Heart left ventricle (tissue), 16 donors: ENCODE data around the gene NTMT1. TPM values are rescaled to one million over a fixed set of nuclear protein-coding genes. Genes with fewer than 3 reads are reported as not detected.
"Not testable (repeated sequence)": the region's sequence is repeated elsewhere in the genome, so short reads cannot be mapped to it uniquely, and the experiment has no call there.

Source experiments
- ATAC-seq, 4 donors: fragments of 200-7000 bp; cut with Tn5 transposase; one replicate each; pipeline ENCODE4 v1.9.1; 2020 to 2022; ENCODE audit warnings: moderate library complexity in 4 of 4, mild to moderate bottlenecking in 3 of 4, moderate number of reproducible peaks in 1 of 4
- DNase-seq, 5 donors: peaks; one replicate each; pipeline ENCODE4 v3.0.0-alpha.2; 2020
- H3K27ac ChIP-seq, 12 donors: fragments of 200-600 bp; sonication (generic) in 4 of 12; one replicate each; pipeline versions ENCODE4 v1.5.0 to v1.8.0; 2016 to 2022; ENCODE audit warnings: mild to moderate bottlenecking in 2 of 12
- H3K27me3 ChIP-seq, 9 donors: fragments of 200-600 bp; sonication (generic) in 2 of 9; one replicate each; pipeline versions ENCODE4 v1.5.1 to v1.8.0; 2016 to 2022; ENCODE audit warnings: mild to moderate bottlenecking in 3 of 9
- H3K36me3 ChIP-seq, 9 donors: fragments of 200-600 bp; sonication (generic) in 2 of 9; one replicate each; pipeline versions ENCODE4 v1.5.0 to v1.8.0; 2018 to 2022; ENCODE audit warnings: mild to moderate bottlenecking in 2 of 9
- H3K4me1 ChIP-seq, 12 donors: fragments of 200-600 bp; sonication (generic) in 4 of 12; one replicate each; pipeline versions ENCODE4 v1.5.0 to v1.8.0; 2016 to 2022; ENCODE audit warnings: mild to moderate bottlenecking in 3 of 12
- H3K4me3 ChIP-seq, 12 donors: fragments of 200-600 bp; sonication (generic) in 4 of 12; one replicate each; pipeline versions ENCODE4 v1.5.0 to v1.8.0; 2017 to 2022; ENCODE audit warnings: mild to moderate bottlenecking in 9 of 12, moderate library complexity in 4 of 12
- H3K9me3 ChIP-seq, 12 donors: fragments of 200-600 bp; sonication (generic) in 4 of 12; one replicate each; pipeline versions ENCODE4 v1.5.0 to v1.8.0; 2016 to 2022; ENCODE audit warnings: mild to moderate bottlenecking in 1 of 12
- POLR2A ChIP-seq, 2 donors: fragments of 450-650 bp; IDR thresholded peaks; one replicate each; pipeline ENCODE4 v1.6.1; 2017; ENCODE audit warnings: antibody characterized with exemption in 2 of 2, mild to moderate bottlenecking in 2 of 2, moderate library complexity in 2 of 2
- WGBS, 4 donors: extraction: QIAGEN DNeasy Blood & Tissue Kit in 2 of 4; methylation state at CpG; one replicate each; pipeline versions ENCODE4 v1.1.5 to v1.1.7; 2013 to 2018; 5-methylcytosine and 5-hydroxymethylcytosine counted together
- intact Hi-C, 10 donors: fragments of 100-400 bp; cut with DNase I; formaldehyde crosslinking; loops; one replicate each; pipeline versions ENCODE4 v1.11.1 to v1.14.2; 2022
- polyA plus RNA-seq, 2 donors: library from polyadenylated mRNA; stranded (reverse); fragments of 200-250 nt; gene quantifications; one replicate each; pipeline ENCODE4 v1.2.3, GENCODE V29; 2013
- total RNA-seq, 9 donors: library from RNA; depleted of rRNA in 2 of 9; stranded (reverse); fragments of >200 nt in 2 of 9; fragmentation: NEBNext Ultra II Directional in 3 of 9; extraction: Animal tissue kit (Norgen Biotek cat#: 25700) in 3 of 9; gene quantifications; one replicate each; pipeline versions ENCODE4 v1.1.0 to v1.2.4, GENCODE V29; 2016 to 2023
- TF ChIP-seq, protein P1 (sequence below), 12 donors: fragments of 200-600 bp; sonication (generic) in 4 of 12; IDR thresholded peaks; one replicate each; pipeline versions ENCODE4 v1.5.0 to v1.8.0; 2018 to 2022; ENCODE audit warnings: antibody characterized with exemption in 12 of 12, mild to moderate bottlenecking in 5 of 12
- donor health status: ischemic (EF 13 %, LVEDD 7.1; RV severe dilation, severe dysfunction).
- donor health status: healthy with polysubstance abuse.
- donor health status: DM: no; HTN: yes; CAD: no.
- donor health status: DM: no; HTN: no; CAD: no.
- donor health status: ischemic (EF 25% LVEDD 6.9; RV normal size, moderate dysfunction).
- donor health status: ischemic (EF 25% LVEDD 5.7; RV mildly dilated, moderate dysfunction).
- donor health status: healthy.
- donor health status: DM: yes; HTN: yes; CAD: no.
- donor health status: ischemic (EF 35%, LVEDD 5.7; RV mildly dilated, moderate dysfunction).
- donor health status: nonischemic (EF 11% LVEDD 7.7; RV severe dilation, severe dysfunction).
- donor health status: DM: yes; HTN: yes; CAD: no.
- donor health status: PGD.
- donor health status: ischemic (EF 29% LVEDD 5.4; RV normal size, mild dysfunction).
- donor health status: nonischemic (EF 23%, LVEDD 6.1; RV moderate dilation, normal function).

Gene NTMT1
- total and polyA plus RNA-seq, 11 donors, result 39.0 to 111 (median 61.5) TPM

GRCh38 chr9:129661029-129661428 lies 35.1 kb downstream of the NTMT1 start:
- DNase-seq (no peak), ATAC-seq (no peak)
- H3K27ac ChIP-seq, result no peak overlapping the region
- no peaks in the 10 kb centered on the region for H3K36me3 ChIP-seq
- H3K4me1 ChIP-seq, result peaks cover 0 to 15% (median 1%) of the 10 kb centered on the region in 12 donors
- intact Hi-C loops, result no loop called here
- H3K9me3 ChIP-seq, result no peaks in the 10 kb centered on the region
- no peak overlapping the region for H3K4me3 ChIP-seq
- no peak for TF ChIP-seq POLR2A (IDR thresholded peaks at IDR 0.05)
- TF ChIP-seq, protein P1, sequence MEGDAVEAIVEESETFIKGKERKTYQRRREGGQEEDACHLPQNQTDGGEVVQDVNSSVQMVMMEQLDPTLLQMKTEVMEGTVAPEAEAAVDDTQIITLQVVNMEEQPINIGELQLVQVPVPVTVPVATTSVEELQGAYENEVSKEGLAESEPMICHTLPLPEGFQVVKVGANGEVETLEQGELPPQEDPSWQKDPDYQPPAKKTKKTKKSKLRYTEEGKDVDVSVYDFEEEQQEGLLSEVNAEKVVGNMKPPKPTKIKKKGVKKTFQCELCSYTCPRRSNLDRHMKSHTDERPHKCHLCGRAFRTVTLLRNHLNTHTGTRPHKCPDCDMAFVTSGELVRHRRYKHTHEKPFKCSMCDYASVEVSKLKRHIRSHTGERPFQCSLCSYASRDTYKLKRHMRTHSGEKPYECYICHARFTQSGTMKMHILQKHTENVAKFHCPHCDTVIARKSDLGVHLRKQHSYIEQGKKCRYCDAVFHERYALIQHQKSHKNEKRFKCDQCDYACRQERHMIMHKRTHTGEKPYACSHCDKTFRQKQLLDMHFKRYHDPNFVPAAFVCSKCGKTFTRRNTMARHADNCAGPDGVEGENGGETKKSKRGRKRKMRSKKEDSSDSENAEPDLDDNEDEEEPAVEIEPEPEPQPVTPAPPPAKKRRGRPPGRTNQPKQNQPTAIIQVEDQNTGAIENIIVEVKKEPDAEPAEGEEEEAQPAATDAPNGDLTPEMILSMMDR (IDR thresholded peaks at IDR 0.05), result no peak
- WGBS, 4 donors, result 53 to 85% (median 73%) methylated on average over 2 of the region's 2 CpGs
- peaks cover 0 to 25% (median 6%) of the 10 kb centered on the region in 9 donors for H3K27me3 ChIP-seq

- H3K4me3 ChIP-seq, H3K36me3 ChIP-seq, DNase-seq, H3K9me3 ChIP-seq, intact Hi-C loops, ATAC-seq, H3K27ac ChIP-seq: not testable (repeated sequence)
- Histone ChIP-seq H3K27me3 (peaks cover 3 to 36% (median 16%) of the 10 kb centered on the region in 9 donors), H3K4me1 (peaks cover 0 to 19% (median 1%) of the 10 kb centered on the region in 12 donors)
- WGBS, 4 donors, result 63 to 73% (median 70%) methylated on average over 3 of the region's 3 CpGs
These were observed 36.3 kb downstream of the NTMT1 start for GRCh38 chr9:129662239-129662638.

DNA sequence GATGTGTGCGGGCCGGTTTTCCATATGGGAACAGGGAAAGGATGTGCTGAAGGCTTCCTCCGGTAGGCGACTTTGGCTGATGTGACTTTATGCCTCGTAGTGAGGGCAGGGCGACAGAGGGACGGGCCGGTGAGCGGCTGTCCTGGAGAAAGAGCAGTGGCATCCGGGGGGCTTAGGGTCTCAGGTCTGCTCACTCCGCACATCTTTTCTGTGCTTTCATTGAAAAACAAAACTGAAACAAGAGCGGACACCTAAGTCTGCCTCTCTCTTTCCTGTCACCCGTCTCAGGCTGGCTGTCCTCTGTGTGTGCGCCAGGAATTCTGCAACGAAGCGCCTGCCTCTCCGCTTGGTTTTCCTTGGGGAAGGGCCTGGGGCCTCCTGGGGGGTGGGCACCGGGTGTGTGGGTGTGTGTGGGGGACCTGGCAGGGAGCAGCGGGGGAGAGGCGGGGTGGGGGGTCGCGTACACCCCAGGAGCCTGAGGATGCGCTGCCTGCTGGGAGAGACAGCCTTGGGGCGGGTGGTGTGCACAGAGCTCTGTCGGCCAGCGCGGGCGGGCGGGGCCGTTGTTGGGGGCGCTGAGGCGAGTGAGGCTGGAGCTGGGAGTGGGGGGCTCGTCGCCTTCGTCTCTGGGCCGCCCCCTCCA lies 38.9 kb downstream of the NTMT1 start:
- Histone ChIP-seq H3K27ac (no peak overlapping the region), H3K9me3 (no peaks in the 10 kb centered on the region), H3K4me3 (peak overlapping the region in 11 of 12 donors; percentile 16 to 56 (median 45)), H3K27me3 (peaks cover 3 to 39% (median 16%) of the 10 kb centered on the region in 9 donors), H3K36me3 (no peaks in the 10 kb centered on the region), H3K4me1 (peaks cover 0 to 19% (median 1%) of the 10 kb centered on the region in 12 donors)
- DNase-seq, result no peak
- 6 to 8% (median 7%) methylated on average over 31 to 36 of the region's 36 CpGs for WGBS, 4 donors
- no peak for TF ChIP-seq POLR2A (IDR thresholded peaks at IDR 0.05)
- TF ChIP-seq, protein P1 (IDR thresholded peaks at IDR 0.05), result no peak
- intact Hi-C loops, result no loop called here
- peak in 3 of 4 donors; percentile 36 to 52 (median 44) for ATAC-seq

DNA sequence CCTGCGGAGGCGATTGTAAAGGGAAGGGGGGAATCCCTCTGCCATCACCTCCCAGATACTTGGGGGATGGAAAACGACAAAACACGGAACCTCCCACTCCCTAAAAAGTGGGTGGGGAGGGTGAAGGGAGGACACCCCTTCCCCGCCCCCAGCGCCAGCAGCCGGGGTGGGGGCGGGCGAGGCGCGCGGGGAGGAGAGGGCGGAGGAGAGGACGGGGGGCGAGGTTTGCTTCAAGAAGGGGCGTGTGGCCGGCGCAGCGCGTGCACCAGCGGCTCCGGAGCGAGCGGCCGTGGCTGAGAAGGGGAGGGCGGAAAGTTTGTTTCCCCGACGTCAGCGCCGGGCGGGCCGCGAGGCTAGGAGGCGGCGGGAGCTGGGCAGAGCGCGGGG lies 39.4 kb downstream of the NTMT1 start, which contains the start of gene PRRX2:
TSS of gene PRRX2 (plus strand) at position 259 of the 387 bp plus-strand sequence. CDS start 221 bp downstream, outside the sequence.
- no peaks in the 10 kb centered on the region for H3K9me3 ChIP-seq
- DNase-seq, result peak in 3 of 5 donors; percentile 27 to 41 (median 39)
- H3K27me3 ChIP-seq, result peaks cover 3 to 39% (median 16%) of the 10 kb centered on the region in 9 donors
- H3K4me1 ChIP-seq, result peaks cover 0 to 19% (median 1%) of the 10 kb centered on the region in 12 donors
- peak in 3 of 4 donors; percentile 27 to 73 (median 43) for ATAC-seq
- H3K36me3 ChIP-seq, result no peaks in the 10 kb centered on the region
- H3K27ac ChIP-seq, result no peak within 1 kb of the TSS
- WGBS, 4 donors, result 0% methylated on average over 27 to 37 of the region's 37 CpGs
- peak within 1 kb of the TSS in 11 of 12 donors; percentile 16 to 56 (median 45) for H3K4me3 ChIP-seq
- TF ChIP-seq, protein P1 (IDR thresholded peaks at IDR 0.05), result no peak
- TF ChIP-seq POLR2A (IDR thresholded peaks at IDR 0.05), result no peak
- intact Hi-C loops, result no loop called here
